IMR-90 (cell line): ENCODE data around the gene RPS29.

Experiments used
- CEBPB ChIP-seq: IDR thresholded peaks from 2 replicates; pipeline ENCODE4 v1.6.1; 2012; ENCODE audit warnings: low read depth, low read length, improper control_type of control experiment
- CTCF ChIP-seq: conservative IDR thresholded peaks from 2 replicates; pipeline ENCODE4 v1.5.1; 2012; ENCODE audit warnings: mild to moderate bottlenecking, low read depth, low read length, improper control_type of control experiment
- ELK1 ChIP-seq: fragments of 150-350 bp; IDR thresholded peaks from 2 replicates; pipeline ENCODE4 v1.6.1; 2016; ENCODE audit warnings: low read depth, mild to moderate bottlenecking, low read length, moderate library complexity, borderline replicate concordance
- MXI1 ChIP-seq: IDR thresholded peaks from 2 replicates; pipeline ENCODE4 v1.6.1; 2012; ENCODE audit warnings: low read depth, mild to moderate bottlenecking, low read length, moderate library complexity, borderline replicate concordance
- POLR2A ChIP-seq: IDR thresholded peaks from 2 replicates; pipeline ENCODE4 v1.6.1; 2012; ENCODE audit warnings: mild to moderate bottlenecking, low read depth, low read length
- RAD21 ChIP-seq: IDR thresholded peaks from 2 replicates; pipeline ENCODE4 v1.6.1; 2012; ENCODE audit warnings: low read length, improper control_type of control experiment
- USF2 ChIP-seq: fragments of 150-350 bp; IDR thresholded peaks from 2 replicates; pipeline ENCODE4 v1.6.1; 2017; ENCODE audit warnings: mild to moderate bottlenecking, antibody characterized with exemption, low read length, low read depth

GRCh38 chr14:49583629-49584028, 2.6 kb downstream of the RPS29 start:
- TF ChIP-seq USF2 (no peak), CTCF (no peak), POLR2A (no peak), ELK1 (no peak), RAD21 (no peak), CEBPB (no peak), MXI1 (no peak)
